SU-DHL-6 (cell line): ENCODE results near the gene RUNX1.

ENCODE experiments used
- H2AFZ ChIP-seq: fragments of 200-600 bp; sonication (generic); 2 replicates; pipeline ENCODE4 v1.6.1; 2014; ENCODE audit warnings: low read depth, mild to moderate bottlenecking, moderate library complexity, mixed read lengths, antibody characterized with exemption, low read length; ENCODE audit not compliant: severe bottlenecking
- H3F3A ChIP-seq: fragments of 200-600 bp; shearing (Covaris generic); 2 replicates; pipeline ENCODE4 v1.6.0; 2016; ENCODE audit warnings: antibody characterized with exemption, mild to moderate bottlenecking; ENCODE audit not compliant: insufficient read depth
- H3K27ac ChIP-seq: fragments of 200-600 bp; sonication (generic); 2 replicates; pipeline ENCODE4 v1.5.1; 2016; ENCODE audit warnings: low read depth, mild to moderate bottlenecking, low read length, moderate library complexity, mixed read lengths
- H3K27me3 ChIP-seq: fragments of 200-600 bp; sonication (generic), shearing (Covaris generic); 2 replicates; pipeline ENCODE4 v1.6.0; 2014; ENCODE audit warnings: mild to moderate bottlenecking, low read length
- H3K36me3 ChIP-seq: fragments of 200-600 bp; sonication (generic); 2 replicates; pipeline ENCODE4 v1.6.1; 2014; ENCODE audit warnings: mild to moderate bottlenecking, low read length, mixed read lengths
- H3K4me2 ChIP-seq: fragments of 300-600, 200-600 bp; shearing (Covaris generic), sonication (generic); 2 replicates; pipeline ENCODE4 v1.6.0; 2014; ENCODE audit warnings: low read length, low read depth, mild to moderate bottlenecking; ENCODE audit not compliant: poor library complexity, severe bottlenecking
- H3K4me3 ChIP-seq: fragments of 200-600 bp; sonication (generic); 2 replicates; pipeline ENCODE4 v1.5.1; 2014; ENCODE audit warnings: antibody characterized with exemption, low read length, mild to moderate bottlenecking, mixed read lengths; ENCODE audit not compliant: insufficient read depth, poor library complexity, severe bottlenecking
- H3K79me2 ChIP-seq: fragments of 200-600 bp; sonication (generic); 2 replicates; pipeline ENCODE4 v1.6.1; 2014; ENCODE audit warnings: mild to moderate bottlenecking, low read length, moderate library complexity; ENCODE audit not compliant: insufficient read depth
- H3K9ac ChIP-seq: fragments of 200-600 bp; sonication (generic); 2 replicates; pipeline ENCODE4 v1.7.0; 2014; ENCODE audit warnings: mild to moderate bottlenecking, low read length
- H3K9me2 ChIP-seq: fragments of 200-600 bp; sonication (generic); replicated peaks from 2 replicates; pipeline ENCODE4 v1.6.1; 2014; ENCODE audit warnings: low read length; ENCODE audit not compliant: insufficient read depth
- H3K9me3 ChIP-seq: fragments of 200-600 bp; sonication (generic); 2 replicates; pipeline ENCODE4 v1.6.1; 2014; ENCODE audit warnings: low read length, mixed read lengths; ENCODE audit not compliant: insufficient read depth
- H4K20me1 ChIP-seq: fragments of 200-600 bp; sonication (generic); 2 replicates; pipeline ENCODE4 v1.6.1; 2014; ENCODE audit warnings: low read depth, mild to moderate bottlenecking, antibody characterized with exemption, low read length, moderate library complexity, mixed read lengths
- EZH2phosphoT487 ChIP-seq: fragments of 200-600 bp; sonication (generic), shearing (Covaris generic); conservative IDR thresholded peaks from 2 replicates; pipeline ENCODE4 v1.6.1; 2018; ENCODE audit warnings: mild to moderate bottlenecking, antibody characterized with exemption, low read length, moderate library complexity, mixed read lengths
- TF ChIP-seq, protein P1 (sequence below): fragments of 200-600 bp; sonication (generic); IDR thresholded peaks from one replicate; pipeline ENCODE4 v1.5.1; 2017; ENCODE audit warnings: antibody characterized with exemption, mild to moderate bottlenecking, low read length, moderate library complexity; ENCODE audit not compliant: insufficient read depth, poor library complexity, severe bottlenecking

RUNX1 gene

DNA sequence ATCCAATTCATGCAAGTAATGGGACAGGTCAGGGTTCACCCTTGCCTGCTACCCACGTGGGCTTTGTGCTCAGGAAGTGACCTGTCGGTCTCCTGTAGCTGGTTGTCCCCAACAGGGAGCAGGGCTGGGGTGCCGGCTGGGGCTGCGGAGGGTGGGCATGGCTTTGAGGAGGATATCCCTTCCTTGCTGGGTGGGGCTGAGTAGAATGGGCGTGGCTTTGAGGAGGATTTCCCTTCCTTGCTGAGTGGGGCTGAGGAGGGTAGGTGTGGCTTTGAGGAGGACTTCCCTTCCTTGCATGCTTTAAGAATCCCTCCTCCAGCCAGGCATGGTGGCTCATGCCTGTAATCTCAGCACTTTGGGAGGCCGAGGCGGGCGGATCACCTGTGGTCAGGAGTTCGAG is 229.1 kb downstream of the RUNX1 start:
- no peaks in the 10 kb centered on the region for H3K9me3 ChIP-seq
- H3K27ac ChIP-seq = no peak overlapping the region
- H3F3A ChIP-seq = no peaks in the 10 kb centered on the region
- no peak overlapping the region for H3K4me2 ChIP-seq
- H3K27me3 ChIP-seq = no peaks in the 10 kb centered on the region
- H4K20me1 ChIP-seq = no peaks in the 10 kb centered on the region
- no peaks in the 10 kb centered on the region for H3K79me2 ChIP-seq
- TF ChIP-seq, protein P1, sequence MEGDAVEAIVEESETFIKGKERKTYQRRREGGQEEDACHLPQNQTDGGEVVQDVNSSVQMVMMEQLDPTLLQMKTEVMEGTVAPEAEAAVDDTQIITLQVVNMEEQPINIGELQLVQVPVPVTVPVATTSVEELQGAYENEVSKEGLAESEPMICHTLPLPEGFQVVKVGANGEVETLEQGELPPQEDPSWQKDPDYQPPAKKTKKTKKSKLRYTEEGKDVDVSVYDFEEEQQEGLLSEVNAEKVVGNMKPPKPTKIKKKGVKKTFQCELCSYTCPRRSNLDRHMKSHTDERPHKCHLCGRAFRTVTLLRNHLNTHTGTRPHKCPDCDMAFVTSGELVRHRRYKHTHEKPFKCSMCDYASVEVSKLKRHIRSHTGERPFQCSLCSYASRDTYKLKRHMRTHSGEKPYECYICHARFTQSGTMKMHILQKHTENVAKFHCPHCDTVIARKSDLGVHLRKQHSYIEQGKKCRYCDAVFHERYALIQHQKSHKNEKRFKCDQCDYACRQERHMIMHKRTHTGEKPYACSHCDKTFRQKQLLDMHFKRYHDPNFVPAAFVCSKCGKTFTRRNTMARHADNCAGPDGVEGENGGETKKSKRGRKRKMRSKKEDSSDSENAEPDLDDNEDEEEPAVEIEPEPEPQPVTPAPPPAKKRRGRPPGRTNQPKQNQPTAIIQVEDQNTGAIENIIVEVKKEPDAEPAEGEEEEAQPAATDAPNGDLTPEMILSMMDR = no peak
- TF ChIP-seq EZH2phosphoT487 = no peak
- no peak overlapping the region for H2AFZ ChIP-seq
- H3K4me3 ChIP-seq = no peak overlapping the region
- H3K36me3 ChIP-seq = no peaks in the 10 kb centered on the region
- H3K9me2 ChIP-seq = no peaks in the 10 kb centered on the region
- no peak overlapping the region for H3K9ac ChIP-seq

DNA sequence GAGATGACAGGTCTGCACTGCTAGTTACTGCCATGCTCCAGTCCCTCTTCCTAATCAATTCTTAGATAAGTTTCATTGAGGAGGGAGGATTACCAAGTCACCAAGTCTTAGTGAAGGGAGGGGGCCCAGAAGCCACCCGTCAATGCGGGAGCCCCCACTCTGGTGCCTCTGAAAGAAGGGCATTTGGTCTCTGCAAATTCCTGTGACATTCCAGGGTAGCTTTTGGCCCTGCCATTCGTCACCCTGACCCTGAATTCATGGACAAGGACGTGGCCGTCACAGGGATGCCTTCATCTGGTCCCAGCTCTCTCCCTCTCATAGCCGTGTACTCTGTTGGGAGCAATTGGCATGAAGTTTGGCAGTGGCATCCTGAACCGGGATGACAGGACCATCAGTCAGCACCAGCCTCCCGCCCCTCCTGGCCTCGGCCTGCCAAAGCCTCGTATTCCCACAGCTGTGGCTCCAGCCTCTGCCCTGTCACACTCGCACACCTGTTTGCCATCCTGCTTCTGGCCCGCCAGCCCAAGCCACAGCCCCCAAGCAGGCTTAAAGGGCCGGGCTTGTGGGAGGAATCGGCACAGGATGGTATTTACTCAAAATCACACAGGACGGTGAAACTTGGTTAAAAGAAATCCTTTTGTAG is 229.6 kb downstream of the RUNX1 start:
- no peaks in the 10 kb centered on the region for H3K9me3 ChIP-seq
- H2AFZ ChIP-seq = no peak overlapping the region
- H3K36me3 ChIP-seq = no peaks in the 10 kb centered on the region
- H4K20me1 ChIP-seq = no peaks in the 10 kb centered on the region
- H3K27ac ChIP-seq = no peak overlapping the region
- H3K27me3 ChIP-seq = no peaks in the 10 kb centered on the region
- H3K4me3 ChIP-seq = no peak overlapping the region
- no peaks in the 10 kb centered on the region for H3K79me2 ChIP-seq
- H3K4me2 ChIP-seq = no peak overlapping the region
- H3K9ac ChIP-seq = no peak overlapping the region
- no peaks in the 10 kb centered on the region for H3F3A ChIP-seq
- TF ChIP-seq, protein P1 = no peak
- TF ChIP-seq EZH2phosphoT487 = no peak
- H3K9me2 ChIP-seq = no peaks in the 10 kb centered on the region

DNA sequence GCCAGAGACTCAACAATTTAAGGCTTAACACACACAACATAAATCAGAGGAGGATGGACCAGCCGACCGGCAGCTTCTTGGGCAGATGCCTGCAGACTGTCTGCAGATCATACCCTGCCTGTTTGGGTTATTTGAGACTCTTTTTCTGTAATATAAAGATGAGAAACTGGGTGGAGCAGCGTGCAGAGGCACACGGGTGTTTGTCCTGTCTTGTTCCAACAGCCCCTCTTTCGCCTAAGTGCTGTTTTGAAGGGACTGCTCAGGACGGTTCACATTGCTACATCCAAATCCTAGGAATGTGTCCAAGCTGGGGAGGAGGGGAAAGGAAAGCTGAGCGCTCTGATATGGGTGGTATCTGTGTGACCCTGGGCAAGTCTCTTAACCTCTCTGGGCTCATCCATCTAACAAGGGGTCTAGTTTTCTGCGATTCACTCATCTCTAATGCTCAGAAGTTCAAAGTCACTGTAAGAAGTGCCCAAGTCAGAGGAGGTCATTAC is 230.4 kb downstream of the RUNX1 start:
- Histone ChIP-seq H2AFZ (no peak overlapping the region), H3K36me3 (no peaks in the 10 kb centered on the region), H3K27ac (no peak overlapping the region), H3K9me3 (no peaks in the 10 kb centered on the region), H3K9ac (no peak overlapping the region), H3F3A (no peaks in the 10 kb centered on the region), H3K27me3 (no peaks in the 10 kb centered on the region), H3K9me2 (no peaks in the 10 kb centered on the region), H3K4me2 (no peak overlapping the region), H4K20me1 (no peaks in the 10 kb centered on the region), H3K4me3 (no peak overlapping the region), H3K79me2 (no peaks in the 10 kb centered on the region)
- no peak for TF ChIP-seq EZH2phosphoT487
- TF ChIP-seq, protein P1 = no peak
